H7 (cell line): ENCODE data around the gene XRN1. TPM values are rescaled to one million over a fixed set of nuclear protein-coding genes. Genes with fewer than 3 reads are reported as not detected.
"Not testable (repeated sequence)": the region's sequence is repeated elsewhere in the genome, so short reads cannot be mapped to it uniquely, and the experiment has no call there.

Experiments used
- DNase-seq: peaks from one replicate; pipeline ENCODE4 v3.0.0; 2012
- H3K27me3 ChIP-seq: 2 replicates; pipeline ENCODE4 v1.6.0; 2011; ENCODE audit warnings: mild to moderate bottlenecking, low read length; ENCODE audit not compliant: control insufficient read depth, insufficient read depth
- H3K36me3 ChIP-seq: replicated peaks from 2 replicates; pipeline ENCODE4 v1.5.1; 2011; ENCODE audit warnings: low read length; ENCODE audit not compliant: control insufficient read depth, insufficient read depth
- H3K4me3 ChIP-seq: 2 replicates; pipeline ENCODE4 v1.5.1; 2011; ENCODE audit warnings: low read depth, mild to moderate bottlenecking, control low read depth, low read length, moderate library complexity; ENCODE audit not compliant: insufficient read depth
- total RNA-seq: library from RNA; depleted of rRNA; stranded (reverse); fragments of >200 nt; shearing (Covaris generic); gene quantifications from 2 replicates; pipeline ENCODE4 v1.2.3, GENCODE V29; 2014

XRN1 gene
- total RNA-seq, 1 experiment from 2014 or later = 7.1 TPM

GRCh38 chr3:142447301-142447851 is 461 bp downstream of the XRN1 start:
- DNase-seq = no peak
- no peaks in the 10 kb centered on the region for H3K36me3 ChIP-seq
- H3K4me3 ChIP-seq = peak overlapping the region; percentile 82

GRCh38 chr3:142445816-142446254 is 2.0 kb downstream of the XRN1 start:
- H3K4me3 ChIP-seq = no peak overlapping the region
- no peaks in the 10 kb centered on the region for H3K36me3 ChIP-seq
- DNase-seq = no peak
- no peaks in the 10 kb centered on the region for H3K27me3 ChIP-seq

More at GRCh38 chr3:142447301-142447851, 461 bp downstream of the XRN1 start:
- no peaks in the 10 kb centered on the region for H3K27me3 ChIP-seq

DNA sequence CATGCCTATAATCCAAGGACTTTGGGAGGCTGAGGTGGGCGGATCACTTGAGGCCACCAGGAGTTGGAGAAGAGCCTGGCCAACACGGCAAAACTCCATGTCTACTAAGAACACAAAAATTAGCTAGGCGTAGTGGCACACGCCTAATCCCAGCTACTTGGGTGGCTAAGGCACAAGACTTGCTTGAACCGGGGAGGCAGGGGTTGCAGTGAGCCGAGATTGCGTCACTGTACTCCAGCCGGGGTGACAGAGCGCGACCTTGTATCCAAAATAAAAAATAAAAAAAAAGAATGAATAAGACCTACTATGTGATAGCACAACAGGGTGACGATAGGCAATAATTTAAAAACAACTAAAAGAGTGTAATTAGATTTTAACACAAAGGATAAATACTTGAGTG is 3.5 kb downstream of the XRN1 start:
- no peak for DNase-seq
- H3K27me3 ChIP-seq = no peaks in the 10 kb centered on the region

GRCh38 chr3:142443060-142443459 is 4.8 kb downstream of the XRN1 start:
- not testable (repeated sequence) for H3K27me3 ChIP-seq, H3K4me3 ChIP-seq, H3K36me3 ChIP-seq, DNase-seq

More for the DNA sequence above, 3.5 kb downstream of the XRN1 start:
- no peak overlapping the region for H3K4me3 ChIP-seq
- H3K36me3 ChIP-seq = no peaks in the 10 kb centered on the region

- not testable (repeated sequence) for H3K36me3 ChIP-seq, DNase-seq, H3K4me3 ChIP-seq
Observed at GRCh38 chr3:142439499-142440220, 8.2 kb downstream of the XRN1 start.

GRCh38 chr3:142438096-142438495 is 9.7 kb downstream of the XRN1 start:
- not testable (repeated sequence) for H3K36me3 ChIP-seq, H3K4me3 ChIP-seq, H3K27me3 ChIP-seq, DNase-seq

More at GRCh38 chr3:142439499-142440220, 8.2 kb downstream of the XRN1 start:
- not testable (repeated sequence) for H3K27me3 ChIP-seq

DNA sequence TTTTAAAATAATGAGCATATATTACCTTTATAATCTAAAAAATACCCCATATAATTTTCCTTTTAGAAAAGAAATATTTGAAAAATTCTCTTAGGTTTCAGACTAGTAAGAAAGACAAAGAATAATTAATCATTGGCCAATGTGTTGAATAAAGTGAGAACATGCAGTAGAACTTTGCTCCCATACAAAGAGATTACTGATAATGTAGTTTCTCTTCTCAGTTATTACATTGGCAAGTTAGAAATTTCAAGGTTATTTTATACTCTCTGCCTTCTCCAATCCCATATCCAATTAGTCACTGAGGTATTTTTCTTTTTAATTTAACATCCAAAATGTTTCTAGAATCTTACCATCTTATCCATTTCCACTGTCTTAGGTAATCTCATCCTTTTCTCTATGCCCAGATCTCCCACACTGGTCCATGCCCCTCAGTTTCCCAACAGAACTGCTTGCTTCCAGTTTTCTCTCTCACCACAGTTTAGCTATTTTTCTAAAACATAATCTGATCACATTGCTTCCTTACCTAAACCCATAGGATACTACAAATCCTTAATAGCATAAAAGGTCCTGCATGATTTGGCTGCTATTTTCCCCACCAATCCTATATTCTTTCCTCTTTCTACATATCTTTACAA is 10.8 kb downstream of the XRN1 start:
- Histone ChIP-seq H3K36me3 (no peaks in the 10 kb centered on the region; the same call in 1 of the 2 replicates), H3K4me3 (no peak overlapping the region), H3K27me3 (no peaks in the 10 kb centered on the region)
- DNase-seq = no peak

DNA sequence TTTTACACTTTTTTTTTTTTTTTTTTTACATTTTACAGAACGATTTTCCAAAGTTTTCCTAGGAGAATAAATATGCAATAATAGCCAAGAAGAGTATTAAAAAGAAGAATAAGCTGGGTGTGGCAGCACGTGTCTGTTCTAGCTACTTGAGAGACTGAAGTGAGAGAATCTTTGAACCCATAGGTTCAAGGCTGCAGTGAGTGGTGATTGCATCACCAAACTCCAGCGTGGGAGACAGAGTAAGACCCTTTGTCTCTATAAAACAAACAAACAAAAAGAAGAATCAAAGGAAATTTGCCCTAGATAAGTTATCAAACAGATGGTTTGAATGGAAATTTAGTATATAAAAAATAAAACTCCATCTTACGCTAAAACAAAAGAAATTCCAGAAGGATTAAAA is 13.3 kb downstream of the XRN1 start:
- H3K27me3 ChIP-seq = no peaks in the 10 kb centered on the region
- H3K36me3 ChIP-seq = peaks cover 1% of the 10 kb centered on the region; the same call in 1 of the 2 replicates
- DNase-seq = no peak
- no peak overlapping the region for H3K4me3 ChIP-seq

- Histone ChIP-seq H3K36me3 (peaks cover 1% of the 10 kb centered on the region; the same call in 1 of the 2 replicates), H3K4me3 (no peak overlapping the region), H3K27me3 (no peaks in the 10 kb centered on the region)
- DNase-seq = no peak
Observed at GRCh38 chr3:142433110-142433509, 14.7 kb downstream of the XRN1 start.

GRCh38 chr3:142429582-142429981 is 18.3 kb downstream of the XRN1 start:
- no peak for DNase-seq
- Histone ChIP-seq H3K36me3 (peaks cover 1% of the 10 kb centered on the region; the same call in 1 of the 2 replicates), H3K4me3 (no peak overlapping the region), H3K27me3 (no peaks in the 10 kb centered on the region)

- Histone ChIP-seq H3K36me3 (no peaks in the 10 kb centered on the region; the same call in 1 of the 2 replicates), H3K4me3 (no peak overlapping the region), H3K27me3 (no peaks in the 10 kb centered on the region)
- no peak for DNase-seq
Observed at GRCh38 chr3:142424754-142425153, 23.1 kb downstream of the XRN1 start.

- Histone ChIP-seq H3K4me3 (no peak overlapping the region), H3K36me3 (no peaks in the 10 kb centered on the region; the same call in none of the 2 replicates), H3K27me3 (no peaks in the 10 kb centered on the region)
- no peak for DNase-seq
Observed at GRCh38 chr3:142418926-142419592, 28.8 kb downstream of the XRN1 start.

GRCh38 chr3:142417302-142417701 is 30.5 kb downstream of the XRN1 start:
- Histone ChIP-seq H3K4me3 (no peak overlapping the region), H3K36me3 (no peaks in the 10 kb centered on the region; the same call in none of the 2 replicates), H3K27me3 (no peaks in the 10 kb centered on the region)
- no peak for DNase-seq

DNA sequence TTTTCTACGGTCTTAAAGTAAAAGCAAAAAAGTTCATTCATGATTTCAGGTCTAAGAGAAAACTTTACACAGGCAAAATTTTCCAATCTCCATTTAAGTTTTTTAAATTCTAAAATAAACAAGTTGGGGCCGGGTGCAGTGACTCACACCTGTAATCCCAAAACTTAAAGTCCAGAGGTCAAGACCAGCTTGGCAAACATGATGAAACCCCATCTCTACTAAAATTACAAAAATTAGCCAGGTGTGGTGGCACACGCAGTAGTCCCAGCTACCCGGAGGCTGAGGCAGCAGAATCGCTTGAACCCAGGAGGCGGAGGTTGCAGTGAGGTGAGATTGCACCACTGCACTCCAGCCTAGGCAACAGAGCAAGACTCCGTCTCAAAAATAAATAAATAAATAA is 47.3 kb downstream of the XRN1 start:
- not testable (repeated sequence) for H3K36me3 ChIP-seq, H3K27me3 ChIP-seq, DNase-seq, H3K4me3 ChIP-seq
